ENCODE results near the gene DNAJC6.

- TF ChIP-seq, protein P1, sequence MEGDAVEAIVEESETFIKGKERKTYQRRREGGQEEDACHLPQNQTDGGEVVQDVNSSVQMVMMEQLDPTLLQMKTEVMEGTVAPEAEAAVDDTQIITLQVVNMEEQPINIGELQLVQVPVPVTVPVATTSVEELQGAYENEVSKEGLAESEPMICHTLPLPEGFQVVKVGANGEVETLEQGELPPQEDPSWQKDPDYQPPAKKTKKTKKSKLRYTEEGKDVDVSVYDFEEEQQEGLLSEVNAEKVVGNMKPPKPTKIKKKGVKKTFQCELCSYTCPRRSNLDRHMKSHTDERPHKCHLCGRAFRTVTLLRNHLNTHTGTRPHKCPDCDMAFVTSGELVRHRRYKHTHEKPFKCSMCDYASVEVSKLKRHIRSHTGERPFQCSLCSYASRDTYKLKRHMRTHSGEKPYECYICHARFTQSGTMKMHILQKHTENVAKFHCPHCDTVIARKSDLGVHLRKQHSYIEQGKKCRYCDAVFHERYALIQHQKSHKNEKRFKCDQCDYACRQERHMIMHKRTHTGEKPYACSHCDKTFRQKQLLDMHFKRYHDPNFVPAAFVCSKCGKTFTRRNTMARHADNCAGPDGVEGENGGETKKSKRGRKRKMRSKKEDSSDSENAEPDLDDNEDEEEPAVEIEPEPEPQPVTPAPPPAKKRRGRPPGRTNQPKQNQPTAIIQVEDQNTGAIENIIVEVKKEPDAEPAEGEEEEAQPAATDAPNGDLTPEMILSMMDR (conservative IDR thresholded peaks at IDR 0.05) = no peak
- TF ChIP-seq EZH2 (IDR thresholded peaks at IDR 0.05; ENCODE audit: low read depth) = no peak
Measured at GRCh38 chr1:65357291-65357960, 48.1 kb downstream of the DNAJC6 start.
